ENCODE data around the gene PCA3.

DNA sequence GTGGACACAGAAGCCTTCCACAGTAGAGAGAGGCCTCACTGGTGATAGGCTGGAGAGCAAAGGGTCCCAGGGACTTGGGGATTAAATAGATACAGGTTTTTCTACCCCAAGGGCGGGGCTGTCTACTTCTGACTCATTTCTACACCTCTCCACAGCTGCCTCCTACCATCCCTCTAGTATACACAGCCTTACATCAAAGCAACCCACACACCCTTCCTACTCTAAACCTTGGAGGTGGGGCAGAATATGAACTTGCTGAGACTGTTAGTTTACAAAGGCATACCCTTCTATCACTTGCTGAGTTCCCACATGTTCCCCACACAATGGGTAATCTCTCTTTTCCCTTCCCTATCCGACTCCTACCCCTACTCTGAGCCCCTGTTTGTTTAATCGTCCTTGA lies 19.9 kb upstream of the PCA3 start:
- TF ChIP-seq, protein P1, sequence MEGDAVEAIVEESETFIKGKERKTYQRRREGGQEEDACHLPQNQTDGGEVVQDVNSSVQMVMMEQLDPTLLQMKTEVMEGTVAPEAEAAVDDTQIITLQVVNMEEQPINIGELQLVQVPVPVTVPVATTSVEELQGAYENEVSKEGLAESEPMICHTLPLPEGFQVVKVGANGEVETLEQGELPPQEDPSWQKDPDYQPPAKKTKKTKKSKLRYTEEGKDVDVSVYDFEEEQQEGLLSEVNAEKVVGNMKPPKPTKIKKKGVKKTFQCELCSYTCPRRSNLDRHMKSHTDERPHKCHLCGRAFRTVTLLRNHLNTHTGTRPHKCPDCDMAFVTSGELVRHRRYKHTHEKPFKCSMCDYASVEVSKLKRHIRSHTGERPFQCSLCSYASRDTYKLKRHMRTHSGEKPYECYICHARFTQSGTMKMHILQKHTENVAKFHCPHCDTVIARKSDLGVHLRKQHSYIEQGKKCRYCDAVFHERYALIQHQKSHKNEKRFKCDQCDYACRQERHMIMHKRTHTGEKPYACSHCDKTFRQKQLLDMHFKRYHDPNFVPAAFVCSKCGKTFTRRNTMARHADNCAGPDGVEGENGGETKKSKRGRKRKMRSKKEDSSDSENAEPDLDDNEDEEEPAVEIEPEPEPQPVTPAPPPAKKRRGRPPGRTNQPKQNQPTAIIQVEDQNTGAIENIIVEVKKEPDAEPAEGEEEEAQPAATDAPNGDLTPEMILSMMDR (IDR thresholded peaks at IDR 0.05): no peak
- TF ChIP-seq POLR2A (IDR thresholded peaks at IDR 0.05): no peak
